Measurements from ENCODE around the gene HES5. TPM values are rescaled to one million over a fixed set of nuclear protein-coding genes. Genes with fewer than 3 reads are reported as not detected.
A peak's percentile ranks its signal among the peaks of the same experiment; 100 is the strongest.

Gene HES5
- total and polyA plus RNA-seq, 2 of the 13 experiments (the other 11 are each of a cell fraction or from before 2014, with no cell fraction given), result not detected

DNA sequence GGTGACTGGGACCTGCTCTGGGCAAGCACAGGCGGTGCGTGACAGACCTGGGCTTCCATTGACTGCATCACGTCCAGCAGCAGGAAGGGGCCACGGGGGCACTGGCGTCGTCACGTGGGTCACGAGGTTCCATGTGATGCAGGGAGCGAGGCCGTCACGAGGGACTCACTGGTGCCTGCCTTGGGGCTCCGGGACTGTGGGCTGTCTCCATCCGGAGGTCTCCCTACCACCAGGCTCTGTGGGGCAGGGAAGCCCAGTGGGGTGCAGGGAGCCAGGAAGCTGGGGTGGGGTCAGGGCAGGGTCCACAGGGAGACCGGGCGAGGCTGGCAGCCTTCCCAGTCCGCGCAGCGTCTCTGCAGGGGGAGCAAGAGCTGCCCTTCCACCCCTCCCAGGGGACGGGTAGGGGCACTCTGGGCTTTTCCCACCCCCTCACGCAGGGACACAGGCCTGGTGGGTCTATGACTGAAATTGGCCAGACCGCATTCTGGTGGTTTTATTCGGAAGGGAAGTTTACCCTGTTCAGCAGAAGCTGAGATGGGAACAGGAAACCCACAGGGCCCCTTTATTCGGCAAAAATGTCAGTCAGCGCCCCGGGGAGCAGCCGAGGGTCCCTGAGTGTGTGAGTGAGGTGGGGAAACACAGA is 25.7 kb upstream of the HES5 start (continued):
- 0 out of 2 replicates have a peak, but pooled peaks have one; percentile 9 for TF ChIP-seq ZNF274 (CRISPR knock-in tag; IDR thresholded peaks at IDR 0.05)
- peak; percentile 78 for TF ChIP-seq CBX1 (IDR thresholded peaks at IDR 0.05; ENCODE audit: low read depth)
- TF ChIP-seq ZKSCAN5 (CRISPR knock-in tag; IDR thresholded peaks at IDR 0.05), result 0 out of 2 replicates have a peak, but pooled peaks have one; percentile 51
- peak; percentile 85 for TF ChIP-seq SAP130 (CRISPR knock-in tag; IDR thresholded peaks at IDR 0.05; ENCODE audit: low read depth)
- no peak for TF ChIP-seq NFE2L1 (CRISPR knock-in tag; IDR thresholded peaks at IDR 0.05; ENCODE audit: borderline replicate concordance)
- peak; percentile 31; the same call in 1 of the 2 replicates for TF ChIP-seq KMT2B (CRISPR knock-in tag; IDR thresholded peaks at IDR 0.05)
- TF ChIP-seq STAG1 (CRISPR knock-in tag; IDR thresholded peaks at IDR 0.05), result 0 out of 2 replicates have a peak, but pooled peaks have one; percentile 2
- TF ChIP-seq ZNF329 (CRISPR knock-in tag; IDR thresholded peaks at IDR 0.05; ENCODE audit: low read depth), result 0 out of 2 replicates have a peak, but pooled peaks have one; percentile 49
- TF ChIP-seq TCF12 (IDR thresholded peaks at IDR 0.05), result no peak
- 0 out of 2 replicates have a peak, but pooled peaks have one; percentile 54 for TF ChIP-seq TCF12 (CRISPR knock-in tag; IDR thresholded peaks at IDR 0.05)
- TF ChIP-seq, protein P1, sequence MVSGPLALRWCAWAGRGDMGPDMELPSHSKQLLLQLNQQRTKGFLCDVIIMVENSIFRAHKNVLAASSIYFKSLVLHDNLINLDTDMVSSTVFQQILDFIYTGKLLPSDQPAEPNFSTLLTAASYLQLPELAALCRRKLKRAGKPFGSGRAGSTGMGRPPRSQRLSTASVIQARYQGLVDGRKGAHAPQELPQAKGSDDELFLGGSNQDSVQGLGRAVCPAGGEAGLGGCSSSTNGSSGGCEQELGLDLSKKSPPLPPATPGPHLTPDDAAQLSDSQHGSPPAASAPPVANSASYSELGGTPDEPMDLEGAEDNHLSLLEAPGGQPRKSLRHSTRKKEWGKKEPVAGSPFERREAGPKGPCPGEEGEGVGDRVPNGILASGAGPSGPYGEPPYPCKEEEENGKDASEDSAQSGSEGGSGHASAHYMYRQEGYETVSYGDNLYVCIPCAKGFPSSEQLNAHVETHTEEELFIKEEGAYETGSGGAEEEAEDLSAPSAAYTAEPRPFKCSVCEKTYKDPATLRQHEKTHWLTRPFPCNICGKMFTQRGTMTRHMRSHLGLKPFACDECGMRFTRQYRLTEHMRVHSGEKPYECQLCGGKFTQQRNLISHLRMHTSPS (CRISPR knock-in tag; IDR thresholded peaks at IDR 0.05; ENCODE audit: low read depth), result peak; percentile 64; the same call in 1 of the 2 replicates
- TF ChIP-seq, protein P2, sequence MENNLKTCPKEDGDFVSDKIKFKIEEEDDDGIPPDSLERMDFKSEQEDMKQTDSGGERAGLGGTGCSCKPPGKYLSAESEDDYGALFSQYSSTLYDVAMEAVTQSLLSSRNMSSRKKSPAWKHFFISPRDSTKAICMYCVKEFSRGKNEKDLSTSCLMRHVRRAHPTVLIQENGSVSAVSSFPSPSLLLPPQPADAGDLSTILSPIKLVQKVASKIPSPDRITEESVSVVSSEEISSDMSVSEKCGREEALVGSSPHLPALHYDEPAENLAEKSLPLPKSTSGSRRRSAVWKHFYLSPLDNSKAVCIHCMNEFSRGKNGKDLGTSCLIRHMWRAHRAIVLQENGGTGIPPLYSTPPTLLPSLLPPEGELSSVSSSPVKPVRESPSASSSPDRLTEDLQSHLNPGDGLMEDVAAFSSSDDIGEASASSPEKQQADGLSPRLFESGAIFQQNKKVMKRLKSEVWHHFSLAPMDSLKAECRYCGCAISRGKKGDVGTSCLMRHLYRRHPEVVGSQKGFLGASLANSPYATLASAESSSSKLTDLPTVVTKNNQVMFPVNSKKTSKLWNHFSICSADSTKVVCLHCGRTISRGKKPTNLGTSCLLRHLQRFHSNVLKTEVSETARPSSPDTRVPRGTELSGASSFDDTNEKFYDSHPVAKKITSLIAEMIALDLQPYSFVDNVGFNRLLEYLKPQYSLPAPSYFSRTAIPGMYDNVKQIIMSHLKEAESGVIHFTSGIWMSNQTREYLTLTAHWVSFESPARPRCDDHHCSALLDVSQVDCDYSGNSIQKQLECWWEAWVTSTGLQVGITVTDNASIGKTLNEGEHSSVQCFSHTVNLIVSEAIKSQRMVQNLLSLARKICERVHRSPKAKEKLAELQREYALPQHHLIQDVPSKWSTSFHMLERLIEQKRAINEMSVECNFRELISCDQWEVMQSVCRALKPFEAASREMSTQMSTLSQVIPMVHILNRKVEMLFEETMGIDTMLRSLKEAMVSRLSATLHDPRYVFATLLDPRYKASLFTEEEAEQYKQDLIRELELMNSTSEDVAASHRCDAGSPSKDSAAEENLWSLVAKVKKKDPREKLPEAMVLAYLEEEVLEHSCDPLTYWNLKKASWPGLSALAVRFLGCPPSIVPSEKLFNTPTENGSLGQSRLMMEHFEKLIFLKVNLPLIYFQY (CRISPR knock-in tag; IDR thresholded peaks at IDR 0.05; ENCODE audit: borderline replicate concordance), result peak; percentile 18; the same call in 1 of the 2 replicates
- peak; percentile 87 for TF ChIP-seq GABPB1 (CRISPR knock-in tag; IDR thresholded peaks at IDR 0.05)
- TF ChIP-seq, protein P3, sequence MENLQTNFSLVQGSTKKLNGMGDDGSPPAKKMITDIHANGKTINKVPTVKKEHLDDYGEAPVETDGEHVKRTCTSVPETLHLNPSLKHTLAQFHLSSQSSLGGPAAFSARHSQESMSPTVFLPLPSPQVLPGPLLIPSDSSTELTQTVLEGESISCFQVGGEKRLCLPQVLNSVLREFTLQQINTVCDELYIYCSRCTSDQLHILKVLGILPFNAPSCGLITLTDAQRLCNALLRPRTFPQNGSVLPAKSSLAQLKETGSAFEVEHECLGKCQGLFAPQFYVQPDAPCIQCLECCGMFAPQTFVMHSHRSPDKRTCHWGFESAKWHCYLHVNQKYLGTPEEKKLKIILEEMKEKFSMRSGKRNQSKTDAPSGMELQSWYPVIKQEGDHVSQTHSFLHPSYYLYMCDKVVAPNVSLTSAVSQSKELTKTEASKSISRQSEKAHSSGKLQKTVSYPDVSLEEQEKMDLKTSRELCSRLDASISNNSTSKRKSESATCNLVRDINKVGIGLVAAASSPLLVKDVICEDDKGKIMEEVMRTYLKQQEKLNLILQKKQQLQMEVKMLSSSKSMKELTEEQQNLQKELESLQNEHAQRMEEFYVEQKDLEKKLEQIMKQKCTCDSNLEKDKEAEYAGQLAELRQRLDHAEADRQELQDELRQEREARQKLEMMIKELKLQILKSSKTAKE (CRISPR knock-in tag; IDR thresholded peaks at IDR 0.05; ENCODE audit: borderline replicate concordance), result peak; percentile 59; the same call in 1 of the 2 replicates
- 0 out of 2 replicates have a peak, but pooled peaks have one; percentile 69 for TF ChIP-seq IRF2 (CRISPR knock-in tag; IDR thresholded peaks at IDR 0.05)
- TF ChIP-seq ZNF788 (CRISPR knock-in tag; IDR thresholded peaks at IDR 0.05; ENCODE audit: borderline replicate concordance), result peak; percentile 55; the same call in 1 of the 2 replicates
- TF ChIP-seq, protein P4, sequence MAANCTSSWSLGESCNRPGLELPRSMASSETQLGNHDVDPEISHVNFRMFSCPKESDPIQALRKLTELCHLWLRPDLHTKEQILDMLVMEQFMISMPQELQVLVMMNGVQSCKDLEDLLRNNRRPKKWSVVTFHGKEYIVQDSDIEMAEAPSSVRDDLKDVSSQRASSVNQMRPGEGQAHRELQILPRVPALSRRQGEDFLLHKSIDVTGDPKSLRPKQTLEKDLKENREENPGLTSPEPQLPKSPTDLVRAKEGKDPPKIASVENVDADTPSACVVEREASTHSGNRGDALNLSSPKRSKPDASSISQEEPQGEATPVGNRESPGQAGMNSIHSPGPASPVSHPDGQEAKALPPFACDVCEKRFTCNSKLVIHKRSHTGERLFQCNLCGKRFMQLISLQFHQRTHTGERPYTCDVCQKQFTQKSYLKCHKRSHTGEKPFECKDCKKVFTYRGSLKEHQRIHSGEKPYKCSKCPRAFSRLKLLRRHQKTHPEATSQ (CRISPR knock-in tag; IDR thresholded peaks at IDR 0.05; ENCODE audit: borderline replicate concordance), result no peak
- no peak for TF ChIP-seq FOXP1 (IDR thresholded peaks at IDR 0.05)
- TF ChIP-seq FOXP1 (CRISPR knock-in tag; IDR thresholded peaks at IDR 0.05), result 0 out of 2 replicates have a peak, but pooled peaks have one; percentile 7

Data from HepG2 (cell line).